SK-N-SH treated with all-trans-retinoic acid at 6 μM for 48 hours (cell line): Measurements from ENCODE around the gene PGC.

Source experiments
- ATAC-seq: fragments of 200-7000 bp; cut with Tn5 transposase; 3 replicates; pipeline ENCODE4 v1.9.1; 2020; ENCODE audit warnings: mild to moderate bottlenecking, moderate library complexity
- ARNTL ChIP-seq: fragments of 450-650 bp; formaldehyde crosslinking; IDR thresholded peaks from 2 replicates; pipeline ENCODE4 v1.5.0; 2020; ENCODE audit warnings: low read depth, mild to moderate bottlenecking, moderate library complexity, borderline replicate concordance
- BACH2 ChIP-seq: fragments of 250-450 bp; sonication (Bioruptor Pico); IDR thresholded peaks from 2 replicates; pipeline ENCODE4 v1.9.0; 2021; ENCODE audit warnings: mild to moderate bottlenecking, borderline replicate concordance
- CSDC2 ChIP-seq: fragments of 250-450 bp; sonication (Bioruptor Pico); IDR thresholded peaks from 2 replicates; pipeline ENCODE4 v1.5.0; 2020; ENCODE audit warnings: mild to moderate bottlenecking, moderate library complexity
- ESRRG ChIP-seq: fragments of 250-450 bp; sonication (Bioruptor Pico); IDR thresholded peaks from 2 replicates; pipeline ENCODE4 v1.6.1; 2021; ENCODE audit warnings: mild to moderate bottlenecking
- GLIS3 ChIP-seq: fragments of 250-450 bp; sonication (Bioruptor Pico); IDR thresholded peaks from 2 replicates; pipeline ENCODE4 v1.5.0; 2020; ENCODE audit warnings: mild to moderate bottlenecking, moderate library complexity
- ISL1 ChIP-seq: fragments of 250-450 bp; sonication (Bioruptor Pico); IDR thresholded peaks from 2 replicates; pipeline ENCODE4 v2.1.2; 2022; ENCODE audit warnings: mild to moderate bottlenecking, moderate library complexity
- OSR1 ChIP-seq: fragments of 250-450 bp; sonication (Bioruptor Pico); IDR thresholded peaks from 2 replicates; pipeline ENCODE4 v1.8.0; 2022; ENCODE audit warnings: moderate library complexity, mild to moderate bottlenecking, inconsistent platforms
- PPARA ChIP-seq: fragments of 250-450 bp; sonication (Bioruptor Pico); IDR thresholded peaks from 2 replicates; pipeline ENCODE4 v1.5.0; 2020; ENCODE audit warnings: mild to moderate bottlenecking, borderline replicate concordance
- RARB ChIP-seq: fragments of 250-450 bp; sonication (Bioruptor Pico); IDR thresholded peaks from 2 replicates; pipeline ENCODE4 v1.8.0; 2021; ENCODE audit warnings: mild to moderate bottlenecking, moderate library complexity
- SNAI2 ChIP-seq: fragments of 250-450 bp; sonication (Bioruptor Pico); IDR thresholded peaks from 2 replicates; pipeline ENCODE4 v1.5.0; 2020; ENCODE audit warnings: mild to moderate bottlenecking, moderate library complexity
- TCF4 ChIP-seq: fragments of 250-450 bp; sonication (Bioruptor Pico); IDR thresholded peaks from 2 replicates; pipeline ENCODE4 v1.8.0; 2021; ENCODE audit warnings: mild to moderate bottlenecking, moderate library complexity, borderline replicate concordance
- ZC3H10 ChIP-seq: fragments of 250-450 bp; sonication (Bioruptor Pico); IDR thresholded peaks from 2 replicates; pipeline ENCODE4 v1.5.1; 2021; ENCODE audit warnings: mild to moderate bottlenecking, moderate library complexity
- ZNF565 ChIP-seq: fragments of 450-650 bp; formaldehyde crosslinking; conservative IDR thresholded peaks from 2 replicates; pipeline ENCODE4 v1.5.0; 2020; ENCODE audit warnings: low read depth, mild to moderate bottlenecking, moderate library complexity
- ZNF70 ChIP-seq: fragments of 450-650 bp; formaldehyde crosslinking; IDR thresholded peaks from 2 replicates; pipeline ENCODE4 v1.5.0; 2020; ENCODE audit warnings: mild to moderate bottlenecking, moderate library complexity
- TF ChIP-seq, protein P1 (sequence below): fragments of 250-450 bp; sonication (Bioruptor Pico); IDR thresholded peaks from 2 replicates; pipeline ENCODE4 v1.8.0; 2020; ENCODE audit warnings: mild to moderate bottlenecking, moderate library complexity, borderline replicate concordance
- TF ChIP-seq, protein P2 (sequence below): fragments of 250-450 bp; sonication (Bioruptor Pico); IDR thresholded peaks from 2 replicates; pipeline ENCODE4 v1.5.0; 2020; ENCODE audit warnings: mild to moderate bottlenecking, moderate library complexity
- TF ChIP-seq, protein P3 (sequence below): fragments of 250-450 bp; sonication (Bioruptor Pico); IDR thresholded peaks from 2 replicates; pipeline ENCODE4 v1.5.1; 2020; ENCODE audit warnings: low read depth, mild to moderate bottlenecking, moderate library complexity
- TF ChIP-seq, protein P4 (sequence below): fragments of 250-450 bp; sonication (Bioruptor Pico); IDR thresholded peaks from 2 replicates; pipeline ENCODE4 v1.5.1; 2021; ENCODE audit warnings: mild to moderate bottlenecking, moderate library complexity

The PGC gene

DNA sequence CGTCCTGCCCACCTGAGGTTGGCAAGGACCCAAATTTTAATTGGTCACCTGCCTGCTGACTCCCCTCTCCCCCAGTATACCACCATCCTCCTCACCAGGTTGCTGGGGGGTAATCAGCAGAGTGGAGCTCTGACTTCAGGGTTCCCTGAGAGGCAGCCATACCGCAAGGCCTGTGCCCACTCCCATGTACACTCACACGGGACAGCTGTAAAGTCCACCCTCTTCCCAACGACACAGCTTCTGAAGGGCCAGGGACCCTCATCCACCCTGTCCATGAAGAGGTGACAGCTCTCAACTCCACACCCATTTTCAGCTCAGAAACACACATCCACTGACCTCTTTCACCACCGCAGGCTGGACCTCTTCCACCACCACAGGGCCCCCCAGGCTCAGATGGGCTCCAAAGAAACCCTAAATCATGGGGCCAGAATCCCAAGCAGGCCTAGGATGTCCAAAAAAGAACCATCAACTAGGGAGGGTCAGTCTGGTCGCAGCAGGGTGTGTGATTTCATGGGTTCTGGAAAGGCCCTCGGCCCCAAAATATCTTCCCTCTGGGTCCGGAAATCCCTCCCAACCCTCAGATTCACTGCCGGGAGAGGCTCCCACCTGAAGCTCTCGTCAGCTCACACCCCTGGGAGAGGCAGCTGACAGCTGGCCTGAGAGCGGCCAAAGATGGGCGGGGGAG lies 41.7 kb downstream of the PGC start (continued):
- TF ChIP-seq OSR1 (CRISPR knock-in tag): no peak
- TF ChIP-seq ZNF70: no peak
- TF ChIP-seq PPARA (CRISPR knock-in tag): no peak
- TF ChIP-seq, protein P1, sequence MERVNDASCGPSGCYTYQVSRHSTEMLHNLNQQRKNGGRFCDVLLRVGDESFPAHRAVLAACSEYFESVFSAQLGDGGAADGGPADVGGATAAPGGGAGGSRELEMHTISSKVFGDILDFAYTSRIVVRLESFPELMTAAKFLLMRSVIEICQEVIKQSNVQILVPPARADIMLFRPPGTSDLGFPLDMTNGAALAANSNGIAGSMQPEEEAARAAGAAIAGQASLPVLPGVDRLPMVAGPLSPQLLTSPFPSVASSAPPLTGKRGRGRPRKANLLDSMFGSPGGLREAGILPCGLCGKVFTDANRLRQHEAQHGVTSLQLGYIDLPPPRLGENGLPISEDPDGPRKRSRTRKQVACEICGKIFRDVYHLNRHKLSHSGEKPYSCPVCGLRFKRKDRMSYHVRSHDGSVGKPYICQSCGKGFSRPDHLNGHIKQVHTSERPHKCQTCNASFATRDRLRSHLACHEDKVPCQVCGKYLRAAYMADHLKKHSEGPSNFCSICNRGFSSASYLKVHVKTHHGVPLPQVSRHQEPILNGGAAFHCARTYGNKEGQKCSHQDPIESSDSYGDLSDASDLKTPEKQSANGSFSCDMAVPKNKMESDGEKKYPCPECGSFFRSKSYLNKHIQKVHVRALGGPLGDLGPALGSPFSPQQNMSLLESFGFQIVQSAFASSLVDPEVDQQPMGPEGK: no peak

DNA sequence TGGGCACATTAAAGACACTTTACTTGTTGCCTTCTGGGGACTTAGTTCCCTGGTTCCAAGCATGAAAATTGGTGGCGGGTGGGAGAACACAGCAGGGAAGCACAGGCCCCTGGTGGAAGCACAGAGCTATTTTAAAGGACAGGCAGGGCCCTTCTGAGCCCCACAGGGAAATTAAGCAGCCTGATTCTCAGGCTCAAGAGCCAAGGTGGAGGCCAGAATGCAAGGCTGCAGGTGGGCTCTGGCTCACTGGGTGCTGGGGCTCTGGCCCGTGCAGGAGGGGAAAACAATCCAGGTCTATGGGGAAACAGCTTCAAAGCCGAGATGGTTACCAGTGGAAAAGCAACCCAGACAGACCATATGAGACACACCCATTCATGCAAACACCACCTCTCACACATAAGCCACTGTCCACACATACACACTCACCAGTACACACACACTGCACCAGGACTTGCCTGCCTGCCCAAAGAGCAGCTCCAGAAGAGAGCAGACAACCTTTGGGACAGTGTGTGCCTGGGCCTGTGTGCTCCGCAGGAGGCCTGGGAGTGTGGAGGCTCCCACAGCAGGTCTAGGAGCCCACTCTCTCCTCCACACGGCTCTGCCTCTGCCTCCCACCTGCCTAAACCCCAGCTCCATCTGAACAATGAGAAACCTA lies 42.4 kb downstream of the PGC start:
- TF ChIP-seq GLIS3 (CRISPR knock-in tag): no peak
- no peak for TF ChIP-seq BACH2 (CRISPR knock-in tag)
- no peak for TF ChIP-seq CSDC2
- TF ChIP-seq, protein P2, sequence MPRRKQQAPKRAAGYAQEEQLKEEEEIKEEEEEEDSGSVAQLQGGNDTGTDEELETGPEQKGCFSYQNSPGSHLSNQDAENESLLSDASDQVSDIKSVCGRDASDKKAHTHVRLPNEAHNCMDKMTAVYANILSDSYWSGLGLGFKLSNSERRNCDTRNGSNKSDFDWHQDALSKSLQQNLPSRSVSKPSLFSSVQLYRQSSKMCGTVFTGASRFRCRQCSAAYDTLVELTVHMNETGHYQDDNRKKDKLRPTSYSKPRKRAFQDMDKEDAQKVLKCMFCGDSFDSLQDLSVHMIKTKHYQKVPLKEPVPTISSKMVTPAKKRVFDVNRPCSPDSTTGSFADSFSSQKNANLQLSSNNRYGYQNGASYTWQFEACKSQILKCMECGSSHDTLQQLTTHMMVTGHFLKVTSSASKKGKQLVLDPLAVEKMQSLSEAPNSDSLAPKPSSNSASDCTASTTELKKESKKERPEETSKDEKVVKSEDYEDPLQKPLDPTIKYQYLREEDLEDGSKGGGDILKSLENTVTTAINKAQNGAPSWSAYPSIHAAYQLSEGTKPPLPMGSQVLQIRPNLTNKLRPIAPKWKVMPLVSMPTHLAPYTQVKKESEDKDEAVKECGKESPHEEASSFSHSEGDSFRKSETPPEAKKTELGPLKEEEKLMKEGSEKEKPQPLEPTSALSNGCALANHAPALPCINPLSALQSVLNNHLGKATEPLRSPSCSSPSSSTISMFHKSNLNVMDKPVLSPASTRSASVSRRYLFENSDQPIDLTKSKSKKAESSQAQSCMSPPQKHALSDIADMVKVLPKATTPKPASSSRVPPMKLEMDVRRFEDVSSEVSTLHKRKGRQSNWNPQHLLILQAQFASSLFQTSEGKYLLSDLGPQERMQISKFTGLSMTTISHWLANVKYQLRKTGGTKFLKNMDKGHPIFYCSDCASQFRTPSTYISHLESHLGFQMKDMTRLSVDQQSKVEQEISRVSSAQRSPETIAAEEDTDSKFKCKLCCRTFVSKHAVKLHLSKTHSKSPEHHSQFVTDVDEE (CRISPR knock-in tag): no peak
- TF ChIP-seq ZNF70: no peak
- TF ChIP-seq ISL1: no peak
- no peak for ATAC-seq

DNA sequence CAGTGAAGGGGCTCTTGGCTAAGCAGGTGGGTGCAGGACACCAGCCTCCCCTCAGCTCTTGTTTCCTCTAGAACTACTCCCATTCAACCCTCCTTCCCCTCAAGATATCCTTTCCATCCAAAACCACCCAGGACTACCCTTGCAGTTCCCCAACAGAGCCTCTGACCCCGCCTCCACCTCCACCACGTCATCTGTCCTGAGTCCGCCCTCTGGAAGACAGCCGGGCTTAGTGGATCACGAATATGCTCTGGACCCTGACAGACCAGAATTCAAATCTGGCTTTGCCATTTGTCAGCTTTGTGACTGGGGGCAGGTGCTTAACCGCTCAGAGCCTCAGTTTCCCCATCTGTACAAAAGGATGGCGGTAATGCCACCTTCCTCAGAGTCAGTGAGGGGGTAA lies 43.2 kb downstream of the PGC start:
- no peak for ATAC-seq
- no peak for TF ChIP-seq ZNF70
- TF ChIP-seq, protein P3, sequence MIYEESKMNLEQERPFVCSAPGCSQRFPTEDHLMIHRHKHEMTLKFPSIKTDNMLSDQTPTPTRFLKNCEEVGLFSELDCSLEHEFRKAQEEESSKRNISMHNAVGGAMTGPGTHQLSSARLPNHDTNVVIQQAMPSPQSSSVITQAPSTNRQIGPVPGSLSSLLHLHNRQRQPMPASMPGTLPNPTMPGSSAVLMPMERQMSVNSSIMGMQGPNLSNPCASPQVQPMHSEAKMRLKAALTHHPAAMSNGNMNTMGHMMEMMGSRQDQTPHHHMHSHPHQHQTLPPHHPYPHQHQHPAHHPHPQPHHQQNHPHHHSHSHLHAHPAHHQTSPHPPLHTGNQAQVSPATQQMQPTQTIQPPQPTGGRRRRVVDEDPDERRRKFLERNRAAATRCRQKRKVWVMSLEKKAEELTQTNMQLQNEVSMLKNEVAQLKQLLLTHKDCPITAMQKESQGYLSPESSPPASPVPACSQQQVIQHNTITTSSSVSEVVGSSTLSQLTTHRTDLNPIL (CRISPR knock-in tag): no peak
- no peak for TF ChIP-seq TCF4 (CRISPR knock-in tag)
- TF ChIP-seq RARB (CRISPR knock-in tag): no peak
- TF ChIP-seq ISL1: no peak
- no peak for TF ChIP-seq SNAI2
- no peak for TF ChIP-seq GLIS3 (CRISPR knock-in tag)
- TF ChIP-seq PPARA (CRISPR knock-in tag): no peak
- TF ChIP-seq, protein P2 (CRISPR knock-in tag): no peak
- TF ChIP-seq ARNTL: no peak
- no peak for TF ChIP-seq ZC3H10
- TF ChIP-seq, protein P4, sequence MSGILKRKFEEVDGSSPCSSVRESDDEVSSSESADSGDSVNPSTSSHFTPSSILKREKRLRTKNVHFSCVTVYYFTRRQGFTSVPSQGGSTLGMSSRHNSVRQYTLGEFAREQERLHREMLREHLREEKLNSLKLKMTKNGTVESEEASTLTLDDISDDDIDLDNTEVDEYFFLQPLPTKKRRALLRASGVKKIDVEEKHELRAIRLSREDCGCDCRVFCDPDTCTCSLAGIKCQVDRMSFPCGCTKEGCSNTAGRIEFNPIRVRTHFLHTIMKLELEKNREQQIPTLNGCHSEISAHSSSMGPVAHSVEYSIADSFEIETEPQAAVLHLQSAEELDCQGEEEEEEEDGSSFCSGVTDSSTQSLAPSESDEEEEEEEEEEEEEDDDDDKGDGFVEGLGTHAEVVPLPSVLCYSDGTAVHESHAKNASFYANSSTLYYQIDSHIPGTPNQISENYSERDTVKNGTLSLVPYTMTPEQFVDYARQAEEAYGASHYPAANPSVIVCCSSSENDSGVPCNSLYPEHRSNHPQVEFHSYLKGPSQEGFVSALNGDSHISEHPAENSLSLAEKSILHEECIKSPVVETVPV (CRISPR knock-in tag): no peak
- no peak for TF ChIP-seq BACH2 (CRISPR knock-in tag)
- no peak for TF ChIP-seq ZNF565 (CRISPR knock-in tag)
- TF ChIP-seq ESRRG (CRISPR knock-in tag): no peak
- no peak for TF ChIP-seq CSDC2
- TF ChIP-seq, protein P1: no peak
